Neural progenitor cell (in vitro differentiated cells): ENCODE measurements around the gene GARIN5B. TPM values are rescaled to one million over a fixed set of nuclear protein-coding genes. Genes with fewer than 3 reads are reported as not detected.
A peak's percentile ranks its signal among the peaks of the same experiment; 100 is the strongest.

ENCODE experiments used
- DNase-seq: peaks from one replicate; pipeline ENCODE4 v3.0.0-alpha.2; 2016; ENCODE audit warnings: low spot score
- H2AFZ ChIP-seq: fragments of 200-600 bp; sonication (generic); replicated peaks from 2 replicates; pipeline ENCODE4 v1.6.1; 2016; ENCODE audit warnings: antibody characterized with exemption
- H3F3A ChIP-seq: fragments of 200-600 bp; sonication (generic); 2 replicates; pipeline ENCODE4 v1.6.1; 2016; ENCODE audit warnings: antibody characterized with exemption, low read depth
- H3K27ac ChIP-seq: fragments of 200-600 bp; sonication (generic); 2 replicates; pipeline ENCODE4 v1.5.1; 2016; ENCODE audit warnings: mild to moderate bottlenecking
- H3K27me3 ChIP-seq: fragments of 200-600 bp; sonication (generic); 2 replicates; pipeline ENCODE4 v1.6.1; 2016; ENCODE audit warnings: mild to moderate bottlenecking, moderate library complexity
- H3K36me3 ChIP-seq: fragments of 200-600 bp; sonication (generic); 2 replicates; pipeline ENCODE4 v1.5.1; 2016
- H3K4me1 ChIP-seq: fragments of 200-600 bp; sonication (generic); 2 replicates; pipeline ENCODE4 v1.6.1; 2016; ENCODE audit warnings: mixed run types
- H3K4me2 ChIP-seq: fragments of 200-600 bp; sonication (generic); 2 replicates; pipeline ENCODE4 v1.6.1; 2016
- H3K4me3 ChIP-seq: fragments of 200-600 bp; sonication (generic); 2 replicates; pipeline ENCODE4 v1.5.1; 2016
- H3K79me2 ChIP-seq: fragments of 200-600 bp; sonication (generic); 2 replicates; pipeline ENCODE4 v1.6.1; 2016; ENCODE audit warnings: low read depth
- H3K9ac ChIP-seq: fragments of 200-600 bp; sonication (generic); 2 replicates; pipeline ENCODE4 v1.6.1; 2016
- H3K9me3 ChIP-seq: fragments of 200-600 bp; sonication (generic); 2 replicates; pipeline ENCODE4 v1.5.1; 2016; ENCODE audit warnings: low read depth
- H4K20me1 ChIP-seq: fragments of 200-600 bp; sonication (generic); 2 replicates; pipeline ENCODE4 v1.6.1; 2016; ENCODE audit warnings: low read depth
- H3K27ac Mint-ChIP-seq: 3 replicates; pipeline ENCODE4 v1.8.0; 2021; ENCODE audit warnings: mixed read lengths
- H3K27me3 Mint-ChIP-seq: 2 replicates; pipeline ENCODE4 v1.8.0; 2022; ENCODE audit warnings: low read depth, mild to moderate bottlenecking, inconsistent platforms, moderate library complexity, mixed read lengths; ENCODE audit not compliant: insufficient read depth
- H3K36me3 Mint-ChIP-seq: 3 replicates; pipeline ENCODE4 v1.8.0; 2021; ENCODE audit warnings: mixed read lengths
- H3K4me1 Mint-ChIP-seq: 3 replicates; pipeline ENCODE4 v1.8.0; 2021; ENCODE audit warnings: mixed read lengths
- H3K4me3 Mint-ChIP-seq: 3 replicates; pipeline ENCODE4 v1.8.0; 2021; ENCODE audit warnings: mild to moderate bottlenecking, moderate library complexity, mixed read lengths
- H3K9me3 Mint-ChIP-seq: 3 replicates; pipeline ENCODE4 v1.8.0; 2020; ENCODE audit warnings: mixed read lengths
- CTCF ChIP-seq: fragments of 200-600 bp; sonication (generic); IDR thresholded peaks from 2 replicates; pipeline ENCODE4 v1.5.1; 2017; ENCODE audit warnings: antibody characterized with exemption, mild to moderate bottlenecking
- EZH2 ChIP-seq: fragments of 200-600 bp; sonication (generic); IDR thresholded peaks from 2 replicates; pipeline ENCODE4 v1.6.1; 2017; ENCODE audit warnings: antibody characterized with exemption, mild to moderate bottlenecking, moderate library complexity
- EZH2phosphoT487 ChIP-seq: fragments of 200-600 bp; sonication (generic); IDR thresholded peaks from 2 replicates; pipeline ENCODE4 v1.6.1; 2017; ENCODE audit warnings: antibody characterized with exemption
- total RNA-seq: library from RNA; depleted of rRNA; stranded (reverse); fragments of >200 nt; gene quantifications from 2 replicates; pipeline ENCODE4 v1.2.3, GENCODE V29; 2015; ENCODE audit warnings: low replicate concordance

The GARIN5B gene
- total RNA-seq, 1 donor from 2014 or later, result not detected

GRCh38 chr19:55309448-55309847 lies 53.6 kb downstream of the GARIN5B start:
- Mint-ChIP-seq H3K4me3 (no peak overlapping the region), H3K4me1 (peaks cover 15% of the 10 kb centered on the region), H3K27me3 (peaks cover 7% of the 10 kb centered on the region), H3K9me3 (peaks cover 2% of the 10 kb centered on the region), H3K27ac (no peak overlapping the region), H3K36me3 (peaks cover 36% of the 10 kb centered on the region)
- H4K20me1 ChIP-seq, result peaks cover 2% of the 10 kb centered on the region
- no peak for DNase-seq
- H2AFZ ChIP-seq, result no peak overlapping the region
- H3K9ac ChIP-seq, result no peak overlapping the region
- H3K4me2 ChIP-seq, result no peak overlapping the region
- peaks cover 13% of the 10 kb centered on the region for H3F3A ChIP-seq
- no peak overlapping the region for H3K27ac ChIP-seq
- H3K79me2 ChIP-seq, result no peaks in the 10 kb centered on the region
- H3K4me1 ChIP-seq, result no peaks in the 10 kb centered on the region
- no peak overlapping the region for H3K4me3 ChIP-seq
- H3K27me3 ChIP-seq, result no peaks in the 10 kb centered on the region
- H3K36me3 ChIP-seq, result no peaks in the 10 kb centered on the region
- TF ChIP-seq CTCF (no peak), EZH2 (no peak), EZH2phosphoT487 (no peak)
- H3K9me3 ChIP-seq, result no peaks in the 10 kb centered on the region

- Histone ChIP-seq H3K9ac (no peak overlapping the region), H2AFZ (no peak overlapping the region), H3K79me2 (no peaks in the 10 kb centered on the region), H3K27ac (no peak overlapping the region), H3F3A (peaks cover 10% of the 10 kb centered on the region), H3K27me3 (no peaks in the 10 kb centered on the region), H3K4me1 (no peaks in the 10 kb centered on the region), H3K4me3 (no peak overlapping the region), H3K9me3 (no peaks in the 10 kb centered on the region), H4K20me1 (peaks cover 2% of the 10 kb centered on the region), H3K36me3 (no peaks in the 10 kb centered on the region), H3K4me2 (no peak overlapping the region)
- peaks cover 2% of the 10 kb centered on the region for H3K9me3 Mint-ChIP-seq
- no peak overlapping the region for H3K27ac Mint-ChIP-seq
- H3K36me3 Mint-ChIP-seq, result peaks cover 41% of the 10 kb centered on the region
- no peak for TF ChIP-seq EZH2phosphoT487
- TF ChIP-seq EZH2, result no peak
- no peak for TF ChIP-seq CTCF
- DNase-seq, result no peak
- H3K4me3 Mint-ChIP-seq, result peak overlapping the region; percentile 43
- H3K4me1 Mint-ChIP-seq, result peaks cover 10% of the 10 kb centered on the region
- peaks cover 3% of the 10 kb centered on the region for H3K27me3 Mint-ChIP-seq
These were observed 54.8 kb downstream of the GARIN5B start for GRCh38 chr19:55308281-55308680.

GRCh38 chr19:55306712-55307111 lies 56.3 kb downstream of the GARIN5B start:
- H3K9me3 ChIP-seq, result no peaks in the 10 kb centered on the region
- H3K4me3 ChIP-seq, result no peak overlapping the region
- no peaks in the 10 kb centered on the region for H3K27me3 ChIP-seq
- no peaks in the 10 kb centered on the region for H3K79me2 ChIP-seq
- no peak overlapping the region for H3K9ac ChIP-seq
- H3K36me3 ChIP-seq, result no peaks in the 10 kb centered on the region
- Mint-ChIP-seq H3K4me3 (no peak overlapping the region), H3K36me3 (peaks cover 40% of the 10 kb centered on the region), H3K27ac (no peak overlapping the region), H3K9me3 (peaks cover 2% of the 10 kb centered on the region), H3K27me3 (no peaks in the 10 kb centered on the region), H3K4me1 (peaks cover 11% of the 10 kb centered on the region)
- peaks cover 7% of the 10 kb centered on the region for H3F3A ChIP-seq
- no peak overlapping the region for H2AFZ ChIP-seq
- H3K4me2 ChIP-seq, result no peak overlapping the region
- no peak overlapping the region for H3K27ac ChIP-seq
- TF ChIP-seq CTCF (no peak), EZH2 (no peak), EZH2phosphoT487 (no peak)
- DNase-seq, result no peak
- peaks cover 2% of the 10 kb centered on the region for H4K20me1 ChIP-seq
- peaks cover 4% of the 10 kb centered on the region for H3K4me1 ChIP-seq
